GM21447 (cell line): ENCODE data around the gene SLC16A9.
"Not testable (repeated sequence)": the region's sequence is repeated elsewhere in the genome, so short reads cannot be mapped to it uniquely, and the experiment has no call there.

Source experiments
- ATAC-seq: cut with Tn5 transposase; IDR thresholded peaks from one replicate; pipeline ENCODE4 v1.9.1; 2021; ENCODE audit not compliant: unreplicated experiment

SLC16A9 gene, protein sequence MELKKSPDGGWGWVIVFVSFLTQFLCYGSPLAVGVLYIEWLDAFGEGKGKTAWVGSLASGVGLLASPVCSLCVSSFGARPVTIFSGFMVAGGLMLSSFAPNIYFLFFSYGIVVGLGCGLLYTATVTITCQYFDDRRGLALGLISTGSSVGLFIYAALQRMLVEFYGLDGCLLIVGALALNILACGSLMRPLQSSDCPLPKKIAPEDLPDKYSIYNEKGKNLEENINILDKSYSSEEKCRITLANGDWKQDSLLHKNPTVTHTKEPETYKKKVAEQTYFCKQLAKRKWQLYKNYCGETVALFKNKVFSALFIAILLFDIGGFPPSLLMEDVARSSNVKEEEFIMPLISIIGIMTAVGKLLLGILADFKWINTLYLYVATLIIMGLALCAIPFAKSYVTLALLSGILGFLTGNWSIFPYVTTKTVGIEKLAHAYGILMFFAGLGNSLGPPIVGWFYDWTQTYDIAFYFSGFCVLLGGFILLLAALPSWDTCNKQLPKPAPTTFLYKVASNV

DNA sequence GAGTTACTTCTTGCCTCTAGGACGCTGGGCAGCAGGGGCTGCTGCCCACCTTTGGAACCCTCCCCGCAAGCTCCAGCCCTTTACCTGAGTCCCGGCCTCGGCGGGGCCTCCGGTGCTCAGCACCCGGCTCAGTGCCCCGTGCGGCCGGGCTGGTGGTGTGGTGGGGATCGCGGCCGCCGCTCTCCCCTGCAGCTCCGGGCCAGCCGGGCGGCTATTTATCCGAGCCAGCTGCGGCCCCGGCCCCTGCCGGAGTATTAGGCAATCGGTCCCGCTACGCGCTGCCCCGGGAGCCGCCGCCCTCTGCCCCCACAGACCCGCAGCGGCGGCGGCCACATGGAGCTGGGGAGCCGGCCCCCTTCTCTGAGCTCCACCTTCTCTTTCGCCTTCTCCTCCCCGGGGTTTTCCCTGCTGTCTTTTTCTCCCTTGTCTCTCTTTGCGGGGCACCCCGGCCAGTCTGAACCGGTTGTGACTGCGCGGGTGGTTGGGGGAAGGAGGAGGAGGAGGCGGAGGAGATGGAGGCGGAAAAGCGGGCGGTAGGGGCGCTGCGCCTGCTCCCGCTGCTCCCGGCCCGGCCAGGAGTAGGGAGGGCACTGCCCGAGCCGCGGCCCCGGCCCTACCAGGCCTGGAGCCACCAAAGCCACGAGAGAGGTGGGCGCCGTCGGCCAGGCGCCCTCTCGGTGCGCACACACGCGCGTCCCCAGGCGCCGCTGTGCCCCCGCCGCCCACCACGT lies at the start of gene SLC16A9:
Gene SLC16A9, minus strand, starts transcription at position 456 of the 731 bp plus-strand sequence. CDS start 25,559 bp downstream, outside the sequence.
- peak; percentile 87 for ATAC-seq

DNA sequence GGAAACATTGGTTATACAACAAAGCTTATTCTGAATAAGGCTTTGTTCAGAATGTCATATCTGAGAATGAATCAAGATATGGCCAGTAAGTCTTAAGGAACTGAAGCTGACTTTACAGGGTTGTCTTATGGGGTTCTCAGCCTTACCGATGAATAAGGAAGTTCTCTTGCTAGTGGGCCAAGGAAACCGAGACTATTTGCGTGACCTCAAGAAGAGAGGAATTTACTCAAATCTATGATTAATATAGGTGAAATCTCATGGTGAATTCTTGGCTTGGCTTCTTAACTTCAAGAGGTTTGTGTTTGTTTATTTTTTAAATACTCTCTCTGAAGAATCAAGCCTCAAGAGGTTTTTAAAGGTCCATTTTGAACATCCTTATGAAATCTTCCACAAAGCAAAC lies 48.3 kb upstream of the SLC16A9 start:
- ATAC-seq = no peak

DNA sequence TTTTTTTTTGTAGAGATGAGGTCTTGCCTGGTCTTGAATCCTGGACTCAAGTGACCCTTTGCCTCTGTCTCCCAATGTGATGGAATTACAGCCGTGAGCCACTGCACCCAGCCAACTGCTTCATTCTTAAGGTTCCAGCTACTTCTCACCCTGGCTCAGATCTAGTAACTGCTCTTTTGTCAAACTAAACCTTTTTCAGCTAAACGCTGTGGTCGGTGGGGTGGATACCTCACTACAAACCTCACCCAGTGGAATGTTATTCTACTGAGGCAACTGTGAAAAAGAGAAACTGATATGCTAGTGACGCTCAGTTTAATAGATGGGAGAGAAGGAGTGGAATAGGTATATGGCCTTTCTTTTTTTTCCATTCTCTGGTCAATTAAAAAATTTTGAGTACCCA lies 45.3 kb upstream of the SLC16A9 start:
- ATAC-seq = no peak

DNA sequence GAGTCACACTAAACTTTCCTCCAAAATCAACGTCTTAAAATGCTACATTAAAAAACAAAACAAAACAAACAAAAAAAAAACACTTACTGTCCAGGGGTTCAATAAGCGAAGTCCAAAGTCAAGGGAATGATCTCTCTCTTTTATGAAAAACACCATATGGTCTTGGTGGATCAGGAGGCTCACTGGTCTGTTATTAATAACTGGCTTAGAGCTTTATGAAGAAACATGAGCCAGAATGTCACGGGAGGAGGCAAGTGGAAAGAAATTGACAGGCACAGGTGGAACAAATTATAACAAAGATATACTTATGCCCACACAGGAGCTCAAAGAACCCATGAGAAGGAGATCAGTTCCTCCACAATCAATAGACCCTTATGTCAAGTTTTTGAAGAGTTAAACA lies 43.6 kb upstream of the SLC16A9 start, which contains the start of gene MRLN:
Gene MRLN, minus strand, starts transcription at position 189 of the 400 bp plus-strand sequence.
- no peak for ATAC-seq

DNA sequence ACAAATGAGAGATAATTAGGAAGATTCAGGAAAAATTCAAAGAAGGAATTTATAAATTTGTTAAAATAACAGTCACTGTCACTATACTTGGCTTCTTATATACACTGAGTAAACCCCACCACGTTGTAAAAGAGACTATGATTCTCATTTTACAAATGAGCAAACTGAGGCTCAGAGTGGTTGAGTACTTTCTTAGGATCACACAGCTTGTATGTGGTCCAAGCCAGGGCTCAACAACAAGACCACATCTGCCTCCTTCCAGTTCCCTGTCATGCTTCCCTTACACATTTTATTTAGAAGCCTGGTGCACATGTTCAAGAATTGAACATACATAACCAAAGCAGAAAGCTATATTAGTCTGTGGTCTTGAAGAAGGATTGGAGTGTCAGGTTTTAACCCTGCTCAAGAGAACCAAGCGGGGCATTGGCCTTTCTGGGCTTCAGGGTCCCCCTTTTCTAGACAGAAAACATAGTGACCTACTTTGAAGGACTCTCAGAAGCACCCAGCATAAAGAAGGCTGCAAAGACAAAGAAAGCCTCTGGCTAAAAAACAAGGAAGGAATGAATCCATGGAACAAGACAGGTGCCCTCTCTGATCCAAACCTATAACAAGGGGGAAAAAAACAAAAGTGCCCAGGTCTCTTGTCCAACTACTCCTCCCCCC lies 42.8 kb upstream of the SLC16A9 start:
- no peak for ATAC-seq

DNA sequence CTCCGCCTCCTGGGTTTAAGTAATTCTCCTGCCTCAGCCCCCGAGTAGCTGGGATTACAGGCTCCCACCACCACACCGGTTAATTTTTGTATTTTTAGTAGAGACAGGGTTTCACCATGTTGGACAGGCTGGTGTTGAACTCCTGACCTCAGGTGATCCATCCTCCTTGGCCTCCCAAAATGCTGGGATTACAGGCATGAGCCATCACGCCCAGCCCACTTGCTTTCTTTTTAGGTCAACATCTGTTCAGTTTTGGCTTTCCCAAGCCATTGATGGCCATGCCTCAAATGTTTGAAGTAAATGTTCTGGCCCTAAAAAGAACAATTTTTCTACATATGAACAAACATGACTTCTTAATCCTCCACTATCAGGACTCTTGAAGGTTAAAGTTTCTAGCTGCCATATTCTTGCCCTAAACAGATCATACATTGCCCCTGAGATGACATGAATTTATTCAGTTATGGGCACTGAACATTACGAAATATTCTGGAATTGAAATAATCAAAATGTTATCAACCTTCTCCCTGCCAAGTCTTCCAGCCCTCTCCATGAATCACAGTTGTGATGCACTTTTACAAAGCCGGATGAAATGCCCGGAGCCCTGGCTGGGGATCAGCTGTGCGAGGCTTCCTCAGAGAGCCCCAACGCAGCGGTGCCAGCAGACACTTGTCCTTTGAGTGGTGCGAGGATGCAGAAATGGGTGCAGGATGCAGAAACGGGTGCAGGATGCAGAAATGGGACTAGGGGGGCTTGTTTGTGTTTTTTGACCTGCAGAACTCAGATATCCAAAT lies 40.7 kb upstream of the SLC16A9 start:
- no peak for ATAC-seq

DNA sequence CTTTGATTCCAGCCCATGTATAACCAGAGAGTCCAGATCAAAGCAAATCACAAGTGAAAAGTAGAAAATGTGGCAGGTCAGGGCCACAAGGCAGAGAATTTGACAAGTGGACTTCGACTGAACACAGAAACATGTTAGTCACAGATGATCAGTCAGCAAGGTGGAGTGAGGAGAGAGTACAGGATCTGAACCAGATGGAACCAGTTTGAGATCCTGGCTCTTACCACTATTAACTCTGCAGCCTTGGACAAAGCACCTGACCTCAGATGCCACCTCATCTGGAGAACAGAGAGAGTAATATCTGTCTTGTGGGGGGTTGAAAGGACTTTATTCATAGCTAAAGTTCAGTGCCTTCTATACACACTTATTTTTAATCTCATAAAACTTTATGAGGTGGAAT lies 39.2 kb upstream of the SLC16A9 start:
- ATAC-seq = no peak

DNA sequence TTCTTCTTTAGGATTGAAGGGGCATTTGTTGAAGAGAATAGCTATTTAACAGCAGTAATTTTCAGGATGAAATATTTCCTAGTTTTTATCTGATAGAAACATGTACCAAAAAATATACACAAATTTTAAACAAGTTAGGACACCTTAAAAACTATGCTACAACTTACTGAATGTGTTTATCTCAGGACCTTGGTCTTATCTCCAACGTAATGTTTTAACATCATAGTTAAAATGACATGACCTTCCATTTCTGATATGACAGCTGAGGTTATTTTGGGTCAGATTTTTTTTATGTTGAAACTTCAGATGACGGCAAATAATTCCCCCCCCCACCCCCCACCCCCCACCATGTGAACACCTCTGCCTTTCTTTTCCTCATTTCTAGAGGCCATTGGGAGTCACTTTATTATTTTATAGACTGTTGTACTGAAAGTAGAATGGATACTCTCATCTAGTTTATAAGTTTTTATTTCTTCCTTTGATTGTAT lies 35.6 kb upstream of the SLC16A9 start:
- ATAC-seq = no peak

DNA sequence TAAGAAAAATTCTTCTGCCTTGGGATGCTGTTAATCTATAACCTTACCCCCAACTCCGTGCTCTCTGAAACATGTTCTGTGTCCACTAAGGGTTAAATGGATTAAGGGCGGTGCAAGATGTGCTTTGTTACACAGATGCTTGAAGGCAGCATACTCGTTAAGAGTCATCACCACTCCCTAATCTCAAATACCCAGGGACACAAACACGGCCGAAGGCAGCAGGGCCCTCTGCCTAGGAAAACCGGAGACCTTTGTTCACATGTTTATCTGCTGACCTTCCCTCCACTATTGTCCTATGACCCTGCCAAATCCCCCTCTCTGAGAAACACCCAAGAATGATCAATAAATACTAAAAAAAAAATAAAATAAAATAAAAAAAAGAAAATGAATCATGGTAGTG lies 35.1 kb upstream of the SLC16A9 start:
- ATAC-seq = not testable (repeated sequence)

DNA sequence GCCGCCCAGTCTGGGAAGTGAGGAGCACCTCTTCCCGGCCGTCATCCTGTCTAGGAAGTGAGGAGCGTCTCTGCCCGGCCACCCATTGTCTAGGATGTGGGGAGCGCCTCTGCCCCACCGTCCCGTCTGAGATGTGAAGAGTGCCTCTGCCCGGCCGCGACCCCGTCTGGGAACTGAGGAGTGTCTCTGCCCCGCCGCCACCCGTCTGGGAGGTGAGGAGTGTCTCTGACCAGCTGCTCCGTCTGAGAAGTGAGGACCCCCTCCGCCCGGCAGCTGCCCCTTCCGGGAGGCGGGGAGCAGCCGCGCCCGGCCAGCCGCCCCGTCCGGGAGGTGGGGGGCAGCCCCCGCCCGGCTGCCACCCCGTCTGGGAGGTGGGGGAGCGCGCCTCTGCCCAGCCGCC lies 34.5 kb upstream of the SLC16A9 start:
- ATAC-seq = not testable (repeated sequence)

DNA sequence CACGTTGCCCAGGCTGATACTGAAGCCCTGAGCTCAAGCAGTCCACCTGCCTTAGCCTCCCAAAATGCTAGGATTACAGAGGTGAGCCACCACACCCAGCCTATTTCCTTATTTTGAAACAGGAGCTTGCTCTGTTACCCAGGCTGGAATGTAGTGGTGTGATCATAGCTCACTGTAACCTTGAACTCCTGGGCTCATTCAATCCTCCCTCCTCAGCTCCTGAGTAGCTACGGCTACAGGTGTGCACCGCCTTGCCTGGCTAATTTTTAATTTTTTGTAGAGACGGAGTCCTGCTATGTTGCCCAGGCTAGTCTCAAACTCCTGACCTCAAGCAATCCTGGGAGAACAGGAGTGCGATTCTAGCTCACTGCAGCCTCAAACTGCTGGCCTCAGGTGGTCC lies 31.9 kb upstream of the SLC16A9 start:
- no peak for ATAC-seq

DNA sequence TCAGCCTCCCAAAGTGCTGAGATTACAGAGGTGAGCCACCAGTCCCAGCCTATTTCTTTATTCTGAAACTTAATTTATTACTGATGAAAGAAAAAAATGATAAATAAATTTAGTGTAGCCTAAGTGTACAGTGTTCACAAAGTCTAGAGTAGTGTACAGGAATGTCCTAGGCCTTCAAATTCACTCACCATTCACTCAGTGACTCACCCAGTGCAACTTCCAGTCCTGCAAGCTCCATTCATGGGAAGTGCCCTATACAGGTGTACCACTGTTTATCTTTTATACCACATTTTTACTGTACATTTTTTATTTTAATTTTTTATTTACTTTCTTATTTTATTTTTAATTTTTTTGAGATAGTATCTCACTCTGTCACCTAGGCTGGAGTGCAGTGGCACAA lies 31.4 kb upstream of the SLC16A9 start:
- ATAC-seq = no peak

DNA sequence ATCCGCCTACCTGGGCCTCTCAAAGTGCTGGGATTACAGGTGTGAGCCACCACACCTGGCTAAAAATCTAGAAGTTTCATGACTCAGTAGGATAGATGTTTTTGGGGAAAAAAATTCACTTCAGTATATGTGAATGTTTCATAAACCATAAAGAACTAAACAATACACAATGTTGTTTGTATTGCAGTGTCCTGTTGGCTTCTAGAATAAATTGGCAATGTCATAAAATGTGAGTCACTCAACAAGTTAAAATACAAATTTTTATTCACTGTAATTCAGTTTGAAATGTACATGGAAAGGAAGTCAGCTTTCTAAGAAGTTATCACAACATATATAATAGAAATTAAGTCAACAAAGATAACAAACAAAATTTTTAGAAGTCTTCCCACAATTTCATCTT lies 27.1 kb upstream of the SLC16A9 start:
- ATAC-seq = no peak

DNA sequence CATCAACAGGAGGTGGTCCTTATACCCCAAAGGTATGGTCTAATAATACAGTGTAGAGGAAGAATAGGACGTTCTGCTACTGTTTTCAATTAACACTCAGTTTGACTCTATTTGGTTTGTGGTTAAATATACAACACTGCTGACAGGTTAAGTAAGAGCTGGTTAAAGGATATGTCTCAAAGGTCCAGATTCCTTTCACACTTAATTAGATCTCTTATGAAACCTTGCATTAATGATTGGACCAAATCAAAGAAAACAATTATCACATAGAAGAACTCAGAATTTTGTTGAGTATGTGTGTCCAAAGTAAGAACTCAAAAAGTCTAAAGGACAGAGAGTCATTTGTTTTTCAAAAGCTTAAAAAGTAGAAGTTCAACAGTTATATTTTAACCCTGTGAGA lies 25.6 kb upstream of the SLC16A9 start:
- ATAC-seq = no peak

DNA sequence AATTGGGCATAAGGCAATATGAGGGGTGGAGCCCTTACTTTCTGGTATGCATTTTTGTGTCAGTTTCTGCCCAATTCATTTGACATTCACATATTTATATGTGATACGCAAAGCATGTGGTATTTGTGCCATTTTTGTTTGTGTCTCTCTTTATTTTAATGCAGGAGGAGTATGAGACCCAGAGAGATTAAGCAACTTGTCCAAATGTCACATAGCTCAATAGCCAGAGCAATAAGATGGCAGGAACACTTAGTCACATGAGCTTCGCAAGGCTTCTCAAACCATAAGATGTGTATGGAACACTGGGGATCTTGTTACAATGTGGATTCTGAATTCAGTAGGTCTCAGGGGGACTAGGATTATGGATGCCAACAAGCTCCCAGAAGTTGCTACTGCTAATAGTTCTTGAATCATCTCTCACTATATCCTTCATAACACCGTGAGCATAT lies 24.4 kb upstream of the SLC16A9 start:
- no peak for ATAC-seq

DNA sequence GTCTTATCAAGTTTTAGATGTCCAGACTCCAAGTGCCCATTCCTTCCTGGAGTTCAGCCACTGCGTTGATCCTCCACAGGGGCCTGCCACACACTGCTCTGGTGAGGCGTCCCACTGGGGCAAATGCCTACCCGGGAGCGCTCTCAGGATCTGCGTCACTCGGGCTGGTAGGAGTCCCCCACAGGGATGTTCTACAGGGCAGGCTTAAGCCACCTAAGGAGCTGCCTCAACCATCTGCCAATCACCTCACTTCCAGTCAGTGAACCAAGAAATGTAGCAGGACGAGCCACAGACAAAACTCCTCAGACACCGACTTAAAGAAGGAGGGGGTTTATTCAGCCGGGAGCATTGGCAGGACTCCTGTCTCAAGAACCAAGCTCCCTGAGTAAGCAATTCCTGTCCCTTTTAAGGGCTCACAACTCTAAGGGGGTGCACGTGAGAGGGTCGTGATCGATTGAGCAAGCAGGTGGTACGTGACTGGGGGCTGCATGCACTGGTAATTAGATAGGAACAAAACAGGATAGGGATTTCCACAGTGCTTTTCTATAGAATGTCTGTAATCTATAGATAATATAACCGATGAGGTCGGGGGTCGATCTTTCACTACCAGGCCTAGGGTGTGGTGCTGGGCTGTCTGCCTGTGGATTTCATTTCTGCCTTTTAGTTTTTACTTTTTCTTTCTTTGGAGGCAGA lies 23.8 kb upstream of the SLC16A9 start:
- not testable (repeated sequence) for ATAC-seq

DNA sequence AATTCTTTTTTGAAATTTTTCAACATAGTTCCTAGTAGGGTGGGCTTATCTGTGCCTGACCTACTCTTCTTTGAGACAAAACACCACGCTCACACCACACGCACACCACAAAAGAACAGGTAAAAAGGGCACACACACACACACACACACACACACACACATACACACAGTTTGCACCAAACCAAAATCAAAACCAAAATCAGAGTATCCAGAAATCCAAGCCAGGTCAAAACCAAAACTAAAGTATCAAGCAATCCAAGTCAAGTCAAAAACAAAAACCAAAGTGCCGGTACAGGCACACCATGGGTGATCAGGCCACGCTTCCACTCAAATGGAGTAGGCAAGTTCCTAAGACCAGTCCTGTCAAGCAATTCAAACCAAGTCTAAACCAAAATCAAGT lies 23.2 kb upstream of the SLC16A9 start:
- ATAC-seq = not testable (repeated sequence)

DNA sequence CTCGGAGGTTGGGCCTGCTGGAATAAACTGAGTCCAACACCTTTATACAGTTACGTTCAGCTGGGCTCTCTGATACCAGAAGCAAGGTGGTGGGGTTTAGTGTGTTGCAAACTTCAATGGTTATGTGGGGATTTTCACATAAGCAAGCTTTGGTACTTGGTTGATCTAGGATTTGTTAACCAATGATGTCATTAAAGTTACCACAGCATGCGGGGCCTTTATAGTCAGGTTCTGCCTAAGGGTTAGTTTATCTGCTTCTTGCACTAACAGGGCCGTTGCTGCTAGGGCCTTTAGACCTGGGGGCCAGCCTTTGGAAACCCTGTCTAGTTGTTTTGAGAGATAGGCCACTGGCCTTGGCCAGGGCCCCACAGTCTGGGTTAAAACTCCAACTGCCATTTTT lies 19.5 kb upstream of the SLC16A9 start:
- not testable (repeated sequence) for ATAC-seq

DNA sequence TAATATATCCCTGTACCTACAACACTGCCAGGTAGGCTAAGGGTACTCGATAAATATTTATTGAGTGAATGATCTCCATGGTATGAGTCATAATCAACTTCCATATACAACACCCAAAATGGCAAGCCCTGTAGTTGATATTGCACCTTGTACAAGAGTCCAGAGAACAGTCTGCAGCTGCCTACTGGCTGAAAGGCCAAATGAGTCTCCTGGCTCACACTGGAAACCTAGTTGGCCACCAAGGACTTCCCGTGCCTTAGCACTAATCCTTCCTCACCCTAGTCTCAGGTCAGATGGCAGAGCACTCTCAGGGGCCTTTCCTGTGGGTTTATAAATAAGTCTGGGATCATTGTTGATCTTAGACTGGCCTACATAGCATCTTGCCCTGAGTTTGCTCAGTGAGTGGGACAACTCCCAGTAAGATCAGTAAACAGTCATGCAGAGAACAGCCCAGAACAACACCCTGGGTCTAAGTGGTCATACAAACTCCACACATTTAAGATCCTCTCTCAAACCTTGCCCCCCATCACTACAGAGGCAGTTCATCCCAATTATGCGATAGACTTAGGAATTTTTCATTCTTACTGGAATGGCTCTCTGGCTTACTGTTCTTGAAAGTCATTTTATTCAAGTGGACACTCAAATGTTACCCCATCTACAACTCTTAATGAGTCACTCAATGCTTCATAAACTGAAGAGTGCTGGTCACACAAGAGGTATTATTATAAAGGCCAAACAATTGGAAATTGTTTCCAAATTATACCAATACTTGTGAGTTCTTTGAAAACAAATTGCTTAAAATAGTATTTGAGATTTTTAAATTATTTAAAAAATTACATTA lies 14.7 kb upstream of the SLC16A9 start:
- ATAC-seq = no peak
